Chondrocyte (in vitro differentiated cells): ENCODE data around the gene SPTLC1. TPM values are rescaled to one million over a fixed set of nuclear protein-coding genes. Genes with fewer than 3 reads are reported as not detected.

ENCODE experiments used
- DNase-seq: peaks from one replicate; pipeline ENCODE4 v3.0.0; 2021; ENCODE audit warnings: mixed read lengths, low spot score
- H3K27ac Mint-ChIP-seq: one replicate; pipeline ENCODE4 v1.8.0; 2021; ENCODE audit warnings: mild to moderate bottlenecking, moderate library complexity, mixed read lengths; ENCODE audit not compliant: unreplicated experiment
- H3K27me3 Mint-ChIP-seq: 2 replicates; pipeline ENCODE4 v1.8.0; 2021; ENCODE audit warnings: low read depth, mixed read lengths
- H3K36me3 Mint-ChIP-seq: 2 replicates; pipeline ENCODE4 v1.8.0; 2021; ENCODE audit warnings: low read depth, mixed read lengths
- H3K4me1 Mint-ChIP-seq: 2 replicates; pipeline ENCODE4 v1.8.0; 2021; ENCODE audit warnings: low read depth, mild to moderate bottlenecking, mixed read lengths
- H3K4me3 Mint-ChIP-seq: one replicate; pipeline ENCODE4 v1.8.0; 2021; ENCODE audit warnings: mild to moderate bottlenecking, moderate library complexity, mixed read lengths; ENCODE audit not compliant: unreplicated experiment
- H3K9me3 Mint-ChIP-seq: 2 replicates; pipeline ENCODE4 v1.8.0; 2021; ENCODE audit warnings: low read depth, mixed read lengths
- total RNA-seq: library from RNA; stranded (reverse); gene quantifications from 3 replicates; pipeline ENCODE4 v1.2.1, GENCODE V29; 2021
- TF ChIP-seq, protein P1 (sequence below): fragments of 200-600 bp; sonication (generic); IDR thresholded peaks from 2 replicates; pipeline ENCODE4 v1.5.0; 2021; ENCODE audit warnings: antibody characterized with exemption, mild to moderate bottlenecking, moderate library complexity

SPTLC1 gene
- total RNA-seq, 1 donor from 2014 or later = 88.9 TPM

- Mint-ChIP-seq H3K4me1 (peaks cover 24% of the 10 kb centered on the region), H3K27me3 (no peaks in the 10 kb centered on the region), H3K4me3 (no peak overlapping the region), H3K27ac (no peak overlapping the region), H3K36me3 (peaks cover 54% of the 10 kb centered on the region), H3K9me3 (peaks cover 19% of the 10 kb centered on the region)
- no peak for DNase-seq
- TF ChIP-seq, protein P1, sequence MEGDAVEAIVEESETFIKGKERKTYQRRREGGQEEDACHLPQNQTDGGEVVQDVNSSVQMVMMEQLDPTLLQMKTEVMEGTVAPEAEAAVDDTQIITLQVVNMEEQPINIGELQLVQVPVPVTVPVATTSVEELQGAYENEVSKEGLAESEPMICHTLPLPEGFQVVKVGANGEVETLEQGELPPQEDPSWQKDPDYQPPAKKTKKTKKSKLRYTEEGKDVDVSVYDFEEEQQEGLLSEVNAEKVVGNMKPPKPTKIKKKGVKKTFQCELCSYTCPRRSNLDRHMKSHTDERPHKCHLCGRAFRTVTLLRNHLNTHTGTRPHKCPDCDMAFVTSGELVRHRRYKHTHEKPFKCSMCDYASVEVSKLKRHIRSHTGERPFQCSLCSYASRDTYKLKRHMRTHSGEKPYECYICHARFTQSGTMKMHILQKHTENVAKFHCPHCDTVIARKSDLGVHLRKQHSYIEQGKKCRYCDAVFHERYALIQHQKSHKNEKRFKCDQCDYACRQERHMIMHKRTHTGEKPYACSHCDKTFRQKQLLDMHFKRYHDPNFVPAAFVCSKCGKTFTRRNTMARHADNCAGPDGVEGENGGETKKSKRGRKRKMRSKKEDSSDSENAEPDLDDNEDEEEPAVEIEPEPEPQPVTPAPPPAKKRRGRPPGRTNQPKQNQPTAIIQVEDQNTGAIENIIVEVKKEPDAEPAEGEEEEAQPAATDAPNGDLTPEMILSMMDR = no peak
Measured at GRCh38 chr9:92046676-92047075, 68.5 kb downstream of the SPTLC1 start.

DNA sequence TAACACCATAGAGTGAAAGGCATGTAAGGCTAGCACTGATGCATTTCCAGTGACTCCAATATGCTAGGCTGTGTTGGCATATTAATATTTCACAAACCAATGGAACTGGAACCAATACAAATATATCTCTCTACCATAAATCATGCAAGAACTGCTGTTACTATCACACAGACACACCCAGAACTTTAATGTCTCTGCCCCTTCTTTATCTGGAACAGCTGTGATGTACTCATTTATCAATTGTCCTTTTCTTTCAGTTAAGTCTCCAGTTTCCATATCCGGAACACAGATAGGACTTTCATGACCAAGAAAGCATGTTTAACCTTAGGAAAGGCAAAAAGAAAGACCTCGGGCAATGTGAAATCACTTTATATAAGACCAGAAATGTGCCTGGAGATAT is 70.3 kb downstream of the SPTLC1 start:
- Mint-ChIP-seq H3K27ac (no peak overlapping the region), H3K36me3 (peaks cover 54% of the 10 kb centered on the region), H3K4me1 (peaks cover 18% of the 10 kb centered on the region), H3K27me3 (no peaks in the 10 kb centered on the region), H3K4me3 (no peak overlapping the region), H3K9me3 (peaks cover 19% of the 10 kb centered on the region)
- DNase-seq = no peak
- TF ChIP-seq, protein P1 = no peak

DNA sequence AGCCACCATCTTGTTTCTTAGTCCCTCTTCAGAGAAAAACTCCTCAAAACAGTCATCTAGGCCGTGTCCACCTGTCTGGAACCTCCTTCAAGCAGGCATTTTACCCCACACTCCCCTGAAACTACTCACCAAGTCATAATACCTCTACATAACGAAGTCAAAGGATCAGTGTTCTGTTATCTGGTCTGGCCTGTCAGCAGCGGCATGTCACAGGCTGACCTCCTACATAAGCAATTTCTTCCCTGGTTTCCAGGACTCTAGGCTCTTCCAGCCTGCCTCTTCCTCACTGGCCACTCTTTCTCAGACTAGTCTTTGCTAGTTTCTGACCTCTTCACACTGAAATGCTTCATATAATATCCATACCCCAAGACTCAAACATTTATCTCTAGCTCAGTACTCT is 72.2 kb downstream of the SPTLC1 start:
- TF ChIP-seq, protein P1 = no peak
- Mint-ChIP-seq H3K4me3 (no peak overlapping the region), H3K27me3 (no peaks in the 10 kb centered on the region), H3K36me3 (peaks cover 55% of the 10 kb centered on the region), H3K9me3 (peaks cover 19% of the 10 kb centered on the region), H3K27ac (no peak overlapping the region), H3K4me1 (peaks cover 8% of the 10 kb centered on the region)
- DNase-seq = no peak

DNA sequence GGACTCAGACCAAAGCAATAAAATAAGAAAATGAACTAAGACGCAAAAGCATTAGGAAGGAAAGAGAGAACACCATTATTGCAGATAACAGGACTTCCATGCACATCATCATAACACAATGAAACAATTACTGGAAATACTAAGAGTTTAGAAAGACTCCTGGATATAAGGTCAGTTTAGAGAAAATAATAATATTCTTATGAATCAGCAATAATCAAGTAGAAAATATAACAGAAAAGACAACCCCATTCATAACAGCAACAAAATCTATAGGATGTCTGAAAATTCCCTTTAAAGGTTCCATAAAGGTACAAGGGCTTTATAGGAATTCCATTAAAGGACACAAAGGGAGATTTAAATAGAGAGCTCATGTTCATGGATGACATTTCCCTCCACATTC is 73.0 kb downstream of the SPTLC1 start:
- H3K9me3 Mint-ChIP-seq = peaks cover 19% of the 10 kb centered on the region
- no peaks in the 10 kb centered on the region for H3K27me3 Mint-ChIP-seq
- H3K4me3 Mint-ChIP-seq = no peak overlapping the region
- H3K4me1 Mint-ChIP-seq = peaks cover 15% of the 10 kb centered on the region
- no peak overlapping the region for H3K27ac Mint-ChIP-seq
- TF ChIP-seq, protein P1 = no peak
- no peak for DNase-seq
- peaks cover 59% of the 10 kb centered on the region for H3K36me3 Mint-ChIP-seq

- DNase-seq = no peak
- H3K27ac Mint-ChIP-seq = no peak overlapping the region
- no peaks in the 10 kb centered on the region for H3K27me3 Mint-ChIP-seq
- peaks cover 1% of the 10 kb centered on the region for H3K9me3 Mint-ChIP-seq
- H3K4me3 Mint-ChIP-seq = no peak overlapping the region
- H3K36me3 Mint-ChIP-seq = peaks cover 36% of the 10 kb centered on the region
- H3K4me1 Mint-ChIP-seq = peaks cover 30% of the 10 kb centered on the region
- TF ChIP-seq, protein P1 = no peak
Measured at GRCh38 chr9:92036756-92037155, 78.5 kb downstream of the SPTLC1 start.
